A375 (cell line): ENCODE results near the gene ELMOD2. TPM values are rescaled to one million over a fixed set of nuclear protein-coding genes. Genes with fewer than 3 reads are reported as not detected.

ENCODE experiments used
- small RNA-seq: library from RNA; depleted of rRNA; stranded (forward); fragments of <200 nt; gene quantifications from one replicate; pipeline ENCODE3, GENCODE V24; 2014
- total RNA-seq: library from RNA; depleted of rRNA; stranded (reverse); fragments of >200 nt; shearing (Covaris generic); gene quantifications from 2 replicates; pipeline ENCODE4 v1.2.3, GENCODE V29; 2014; rRNA removed

ELMOD2 gene
- total RNA-seq: 15.6 and 16.2 TPM in 2 replicates

GRCh38 chr4:140523857-140524742 is at the start of gene ELMOD2:
ELMOD2 (plus strand) TSS chr4:140524168; CDS start chr4:140525429, 1,261 bp downstream.

GRCh38 chr4:140497747-140498636 is 26.0 kb upstream of the ELMOD2 start, which contains the start of gene MGAT4D:
MGAT4D (minus strand) TSS chr4:140498293; CDS start chr4:140498222, 71 bp downstream.

GRCh38 chr4:140568507-140569306 is 44.7 kb downstream of the ELMOD2 start, which contains the start of gene UCP1:
UCP1 (minus strand) TSS chr4:140568961; CDS start chr4:140568729, 232 bp downstream.

Small RNAs within 50 kb of the gene (small RNA-seq; reads per million reads assigned to genes)
- gene AC108019.1: not detected
- not detected for gene RN7SL152P

Other genes with a start within 250 kb of the ELMOD2 start
- gene SCOC, start 150.5 kb upstream of the ELMOD2 start, total RNA-seq: 17.5 and 18.1 TPM in 2 replicates
- gene CLGN, start 96.5 kb upstream of the ELMOD2 start, total RNA-seq: 0.08 and 0.34 TPM in 2 replicates
- gene MGAT4D, start 25.9 kb upstream of the ELMOD2 start, total RNA-seq: not detected in 2 replicates
- not detected in 2 replicates for gene UCP1, start 44.8 kb downstream of the ELMOD2 start, total RNA-seq
- 9.3 and 13.6 TPM in 2 replicates for gene TBC1D9, start 232.2 kb downstream of the ELMOD2 start, total RNA-seq